Stimulated activated naive CD8-positive, alpha-beta T cell treated with anti-CD3 and anti-CD28 coated beads, Interleukin-15, Interleukin-2, amounts not matched to agents 100 ng/mL and 50 ng/mL, for 24 hours (primary cell): ENCODE measurements around the gene ANO1.

ENCODE experiments used
- H3K27ac Mint-ChIP-seq: one replicate; pipeline ENCODE4 v1.8.0; 2021; ENCODE audit warnings: mild to moderate bottlenecking, mixed read lengths
- H3K27me3 Mint-ChIP-seq: one replicate; pipeline ENCODE4 v1.8.0; 2021; ENCODE audit warnings: mixed read lengths
- H3K36me3 Mint-ChIP-seq: one replicate; pipeline ENCODE4 v1.8.0; 2021; ENCODE audit warnings: low read depth, mixed read lengths
- H3K4me1 Mint-ChIP-seq: one replicate; pipeline ENCODE4 v1.8.0; 2021; ENCODE audit warnings: low read depth, mixed read lengths
- H3K4me3 Mint-ChIP-seq: one replicate; pipeline ENCODE4 v1.8.0; 2021; ENCODE audit warnings: mild to moderate bottlenecking, mixed read lengths
- H3K9me3 Mint-ChIP-seq: one replicate; pipeline ENCODE4 v1.8.0; 2021; ENCODE audit warnings: mixed read lengths

The ANO1 gene

GRCh38 chr11:70064726-70065317, 13.3 kb upstream of the ANO1 start:
- no peaks in the 10 kb centered on the region for H3K36me3 Mint-ChIP-seq
- no peak overlapping the region for H3K4me3 Mint-ChIP-seq
- H3K27ac Mint-ChIP-seq: no peak overlapping the region
- H3K27me3 Mint-ChIP-seq: peaks cover 17% of the 10 kb centered on the region
- H3K9me3 Mint-ChIP-seq: no peaks in the 10 kb centered on the region
- H3K4me1 Mint-ChIP-seq: no peaks in the 10 kb centered on the region

- Mint-ChIP-seq H3K27me3 (peaks cover 24% of the 10 kb centered on the region), H3K9me3 (no peaks in the 10 kb centered on the region), H3K4me3 (no peak overlapping the region), H3K36me3 (no peaks in the 10 kb centered on the region), H3K27ac (no peak overlapping the region), H3K4me1 (no peaks in the 10 kb centered on the region)
Measured at GRCh38 chr11:70065318-70066135, 12.6 kb upstream of the ANO1 start.

- Mint-ChIP-seq H3K27ac (no peak overlapping the region), H3K4me1 (no peaks in the 10 kb centered on the region), H3K9me3 (no peaks in the 10 kb centered on the region), H3K36me3 (no peaks in the 10 kb centered on the region), H3K27me3 (peaks cover 30% of the 10 kb centered on the region), H3K4me3 (no peak overlapping the region)
Measured at GRCh38 chr11:70066136-70066520, 12.0 kb upstream of the ANO1 start.

GRCh38 chr11:70066628-70067027, 11.5 kb upstream of the ANO1 start:
- Mint-ChIP-seq H3K36me3 (no peaks in the 10 kb centered on the region), H3K27me3 (peaks cover 34% of the 10 kb centered on the region), H3K4me3 (no peak overlapping the region), H3K9me3 (no peaks in the 10 kb centered on the region), H3K27ac (no peak overlapping the region), H3K4me1 (no peaks in the 10 kb centered on the region)

DNA sequence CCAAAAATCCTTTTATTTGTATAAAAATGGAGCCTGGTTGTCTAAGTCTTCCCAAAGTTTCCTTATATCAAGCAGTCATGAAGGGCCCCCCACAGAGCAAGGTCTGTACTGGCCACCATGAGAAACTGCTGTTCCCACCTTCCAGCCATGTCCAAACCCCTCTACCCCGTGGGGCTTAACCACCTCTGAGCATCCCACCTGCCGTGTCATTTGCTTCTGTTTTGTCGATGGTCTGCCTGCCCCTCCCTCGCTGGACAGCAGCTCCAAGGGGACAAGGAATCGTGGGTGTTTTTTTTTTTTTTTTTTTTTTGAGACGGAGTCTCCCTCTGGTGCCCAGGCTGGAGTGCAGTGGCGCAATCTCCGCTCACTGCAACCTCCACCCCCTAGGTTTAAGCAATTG, 11.1 kb upstream of the ANO1 start:
- H3K27me3 Mint-ChIP-seq: peaks cover 38% of the 10 kb centered on the region

DNA sequence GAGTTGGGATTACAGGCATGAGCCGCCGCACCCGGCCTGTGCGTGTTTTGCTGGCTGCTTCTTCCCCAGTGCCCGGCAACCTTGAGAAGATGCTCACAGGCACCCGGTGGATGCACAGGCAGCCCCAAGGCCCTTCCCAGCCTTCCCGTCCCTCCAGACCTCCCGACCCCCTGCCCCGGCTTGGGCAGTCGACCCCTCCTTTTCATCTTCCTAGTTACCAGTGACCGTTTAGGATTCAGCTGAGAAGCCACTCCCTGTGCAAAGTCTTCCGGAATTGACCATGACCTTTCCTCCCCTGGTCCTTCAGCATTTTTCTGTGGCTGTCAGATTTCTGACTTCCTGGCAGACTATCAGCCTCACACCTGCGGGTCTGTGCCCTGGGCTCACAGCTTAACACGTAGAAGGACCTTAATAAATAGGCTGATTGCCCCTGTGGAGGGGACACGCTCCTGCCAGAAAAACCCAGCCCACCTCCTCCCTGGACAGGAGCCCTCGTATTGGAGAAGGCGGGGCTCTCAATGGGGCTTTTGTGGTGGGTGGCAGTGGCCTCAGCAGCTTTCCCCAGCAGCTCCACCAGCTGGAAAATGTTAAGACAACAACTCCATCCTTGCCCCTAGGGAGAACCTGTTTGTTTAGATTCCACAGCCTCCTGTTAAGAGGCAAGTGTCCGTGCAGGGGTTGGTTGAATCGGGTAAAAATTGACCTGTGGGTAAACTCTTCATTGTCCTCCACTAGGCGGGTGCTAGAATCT, 10.4 kb upstream of the ANO1 start:
- H3K36me3 Mint-ChIP-seq: no peaks in the 10 kb centered on the region
- H3K27me3 Mint-ChIP-seq: peaks cover 45% of the 10 kb centered on the region
- H3K27ac Mint-ChIP-seq: no peak overlapping the region
- H3K9me3 Mint-ChIP-seq: no peaks in the 10 kb centered on the region
- no peak overlapping the region for H3K4me3 Mint-ChIP-seq
- H3K4me1 Mint-ChIP-seq: no peaks in the 10 kb centered on the region

More for the DNA sequence above, 11.1 kb upstream of the ANO1 start:
- Mint-ChIP-seq H3K4me3 (no peak overlapping the region), H3K36me3 (no peaks in the 10 kb centered on the region), H3K27ac (no peak overlapping the region), H3K9me3 (no peaks in the 10 kb centered on the region), H3K4me1 (no peaks in the 10 kb centered on the region)

GRCh38 chr11:70068345-70068744, 9.8 kb upstream of the ANO1 start:
- no peaks in the 10 kb centered on the region for H3K9me3 Mint-ChIP-seq
- H3K4me3 Mint-ChIP-seq: no peak overlapping the region
- H3K36me3 Mint-ChIP-seq: no peaks in the 10 kb centered on the region
- no peaks in the 10 kb centered on the region for H3K4me1 Mint-ChIP-seq
- no peak overlapping the region for H3K27ac Mint-ChIP-seq
- H3K27me3 Mint-ChIP-seq: peaks cover 51% of the 10 kb centered on the region

DNA sequence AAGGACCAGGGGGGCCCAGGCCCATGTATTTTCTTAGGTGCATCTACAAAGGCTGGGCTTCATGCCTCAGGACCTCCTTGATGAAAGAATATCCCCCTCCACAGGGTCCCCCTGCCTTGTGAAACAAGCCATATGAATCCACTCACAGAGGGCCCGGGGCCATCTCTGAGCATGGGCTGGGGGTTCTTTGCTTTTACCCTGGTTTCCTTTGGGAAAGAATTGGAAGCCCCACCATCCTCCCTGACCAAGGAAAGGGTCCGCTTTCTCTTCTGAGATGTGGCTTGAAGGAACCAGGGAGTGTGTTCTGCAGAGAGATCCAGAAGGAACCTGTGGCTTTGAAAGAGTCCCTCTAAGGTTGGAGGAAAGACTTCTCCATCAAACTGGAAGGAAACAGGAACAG, 9.2 kb upstream of the ANO1 start:
- Mint-ChIP-seq H3K4me3 (no peak overlapping the region), H3K27ac (no peak overlapping the region), H3K27me3 (peaks cover 55% of the 10 kb centered on the region), H3K4me1 (peaks cover 2% of the 10 kb centered on the region), H3K9me3 (no peaks in the 10 kb centered on the region), H3K36me3 (no peaks in the 10 kb centered on the region)

DNA sequence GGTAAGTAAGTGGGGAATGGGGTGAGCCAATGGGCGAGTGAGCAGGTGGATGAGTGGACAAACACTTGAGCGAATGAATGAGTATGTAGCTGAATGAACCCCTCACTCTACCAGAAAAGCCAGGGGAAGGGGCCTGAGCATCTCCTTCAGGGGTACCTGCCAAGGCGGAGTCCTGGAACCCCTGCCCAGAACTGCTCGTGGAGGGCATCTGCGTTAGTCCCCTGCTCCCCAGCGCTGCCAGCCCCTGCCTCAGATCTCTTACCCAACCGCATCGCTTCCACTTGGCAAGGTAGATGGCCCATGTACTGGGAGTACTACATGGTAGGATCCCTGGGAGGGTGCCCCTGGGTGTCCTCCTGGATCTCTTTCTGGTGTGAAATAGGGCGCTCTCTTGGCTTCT, 7.4 kb upstream of the ANO1 start:
- H3K9me3 Mint-ChIP-seq: no peaks in the 10 kb centered on the region

GRCh38 chr11:70071996-70072395, 6.1 kb upstream of the ANO1 start:
- no peak overlapping the region for H3K4me3 Mint-ChIP-seq
- no peaks in the 10 kb centered on the region for H3K36me3 Mint-ChIP-seq
- peaks cover 73% of the 10 kb centered on the region for H3K27me3 Mint-ChIP-seq

More for the DNA sequence above, 7.4 kb upstream of the ANO1 start:
- Mint-ChIP-seq H3K4me3 (no peak overlapping the region), H3K27ac (no peak overlapping the region), H3K4me1 (peaks cover 6% of the 10 kb centered on the region), H3K27me3 (peaks cover 65% of the 10 kb centered on the region), H3K36me3 (no peaks in the 10 kb centered on the region)

GRCh38 chr11:70072461-70072860, 5.7 kb upstream of the ANO1 start:
- no peaks in the 10 kb centered on the region for H3K36me3 Mint-ChIP-seq
- no peak overlapping the region for H3K27ac Mint-ChIP-seq
- peaks cover 6% of the 10 kb centered on the region for H3K4me1 Mint-ChIP-seq
- H3K9me3 Mint-ChIP-seq: no peaks in the 10 kb centered on the region
- peaks cover 76% of the 10 kb centered on the region for H3K27me3 Mint-ChIP-seq
- no peak overlapping the region for H3K4me3 Mint-ChIP-seq

More at GRCh38 chr11:70071996-70072395, 6.1 kb upstream of the ANO1 start:
- Mint-ChIP-seq H3K4me1 (peaks cover 6% of the 10 kb centered on the region), H3K9me3 (no peaks in the 10 kb centered on the region), H3K27ac (no peak overlapping the region)

DNA sequence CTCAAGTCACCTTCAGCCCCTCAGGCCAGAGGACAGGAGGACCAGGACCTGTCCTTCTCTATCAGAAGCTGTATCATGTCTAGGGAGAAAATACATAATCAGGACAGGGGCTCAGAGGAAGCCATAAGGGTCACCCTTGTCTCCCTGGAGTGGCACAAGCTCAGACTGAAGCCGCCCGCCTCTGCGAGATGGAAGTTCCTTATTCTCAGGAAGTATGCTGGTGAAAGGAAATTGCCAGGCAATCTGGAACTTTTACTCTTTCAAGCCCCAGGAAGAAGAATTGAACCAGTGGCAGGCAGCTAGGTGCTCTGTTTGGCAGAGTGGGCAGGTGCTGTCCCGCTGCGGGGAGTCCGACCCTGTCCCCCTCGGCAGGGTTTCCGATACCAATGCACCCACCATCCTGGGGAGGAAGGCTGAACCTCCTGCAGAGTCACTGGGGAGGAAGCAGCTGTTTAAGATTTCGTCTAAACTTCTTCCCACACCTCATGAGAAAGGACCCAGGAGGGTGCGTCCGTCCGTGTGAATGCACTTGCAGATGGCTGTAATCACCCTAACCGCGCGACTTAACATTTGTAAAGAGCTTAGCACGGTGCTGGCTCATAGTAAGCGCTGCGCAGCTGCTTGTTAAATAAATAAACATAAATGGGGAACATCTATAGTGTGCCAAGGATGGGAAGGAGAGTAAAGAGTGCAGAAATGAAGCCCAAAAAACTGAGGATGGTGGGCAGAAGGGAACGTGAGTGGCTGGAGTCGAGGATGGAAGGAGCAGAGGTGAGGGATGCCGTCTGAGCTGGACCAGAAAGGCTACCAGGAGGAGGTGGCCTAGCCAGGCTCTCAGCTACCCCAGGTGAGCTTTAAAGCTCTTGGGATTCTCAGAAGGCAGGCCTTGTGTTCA, 5.0 kb upstream of the ANO1 start:
- Mint-ChIP-seq H3K36me3 (no peaks in the 10 kb centered on the region), H3K4me3 (no peak overlapping the region), H3K4me1 (peaks cover 6% of the 10 kb centered on the region), H3K27ac (no peak overlapping the region), H3K9me3 (no peaks in the 10 kb centered on the region), H3K27me3 (peaks cover 76% of the 10 kb centered on the region)

GRCh38 chr11:70073871-70074371, 4.2 kb upstream of the ANO1 start:
- no peaks in the 10 kb centered on the region for H3K36me3 Mint-ChIP-seq
- H3K4me3 Mint-ChIP-seq: no peak overlapping the region
- H3K27ac Mint-ChIP-seq: no peak overlapping the region
- H3K4me1 Mint-ChIP-seq: peaks cover 6% of the 10 kb centered on the region
- H3K9me3 Mint-ChIP-seq: no peaks in the 10 kb centered on the region
- H3K27me3 Mint-ChIP-seq: peaks cover 76% of the 10 kb centered on the region

DNA sequence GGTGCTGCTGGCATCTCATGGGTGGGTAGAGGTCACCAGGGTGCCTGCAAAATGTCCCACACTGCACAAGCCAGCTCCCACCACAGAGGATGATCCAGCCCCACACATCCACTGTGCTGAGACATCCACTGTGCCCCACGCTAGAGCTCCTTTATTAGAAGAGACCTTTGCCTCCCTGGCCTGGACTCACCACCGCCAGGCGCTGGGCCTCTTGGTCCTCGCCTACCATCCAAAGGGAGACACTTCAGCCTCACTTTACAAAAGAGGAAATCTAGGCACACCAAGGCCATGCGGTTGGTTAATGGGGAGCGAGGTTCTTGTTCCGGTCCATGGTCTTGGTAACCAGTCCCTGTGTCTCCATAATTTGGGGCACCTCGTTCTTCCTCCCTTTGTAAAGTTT, 3.4 kb upstream of the ANO1 start:
- H3K4me3 Mint-ChIP-seq: no peak overlapping the region

More for the DNA sequence above, 3.4 kb upstream of the ANO1 start:
- Mint-ChIP-seq H3K36me3 (no peaks in the 10 kb centered on the region), H3K27ac (no peak overlapping the region), H3K9me3 (no peaks in the 10 kb centered on the region), H3K27me3 (peaks cover 74% of the 10 kb centered on the region), H3K4me1 (peaks cover 6% of the 10 kb centered on the region)
